A549 (cell line): Measurements from ENCODE around the gene SYT6. TPM values are rescaled to one million over a fixed set of nuclear protein-coding genes. Genes with fewer than 3 reads are reported as not detected.

Experiments used
- ATAC-seq, 2 experiments: fragments of 200-7000 bp in 1 of 2; fragments of >200 bp in 1 of 2; cut with Nextera tagmentation in 1 of 2; cut with Tn5 transposase in 1 of 2; 3 replicates each; pipeline versions ENCODE4 v1.8.0 to v1.9.1; 2018 to 2020; ENCODE audit warnings: mild to moderate bottlenecking in 1 of 2, moderate library complexity in 1 of 2
- CTCF ChIA-PET: fragments of 300-600 bp; sonication (Branson Sonifier 250); formaldehyde crosslinking; extraction: SDS; loops from one replicate; lab custom pipeline; 2021; ENCODE audit warnings: antibody characterized with exemption, inconsistent platforms; lab: Yijun Ruan, JAX
- POLR2A ChIA-PET: fragments of 350-600 bp; formaldehyde crosslinking; extraction: SDS; loops from one replicate; lab custom pipeline; 2021; ENCODE audit warnings: antibody characterized with exemption, inconsistent platforms; lab: Yijun Ruan, JAX
- DNase-seq, 2 experiments: peaks; one replicate each; pipeline versions ENCODE4 v3.0.0 to v3.0.0-alpha.2; 2011 to 2016; ENCODE audit warnings: low read depth in 1 of 2, low spot score in 1 of 2
- FAIRE-seq: peaks from 2 replicates; lab custom pipeline; 2011; peaks lifted over from hg19 to GRCh38; lab: Jason Lieb, UNC
- H3K27ac ChIP-seq, 2 experiments: fragments of >200 bp; sonication (Bioruptor Twin); formaldehyde crosslinking; 3 replicates each; pipeline ENCODE4 v1.5.1; 2016 to 2017
- H3K4me1 ChIP-seq: fragments of >200 bp; sonication (Bioruptor Twin); formaldehyde crosslinking; 3 replicates; pipeline ENCODE4 v1.6.1; 2016
- H3K4me2 ChIP-seq: fragments of >200 bp; sonication (Bioruptor Twin); formaldehyde crosslinking; 3 replicates; pipeline ENCODE4 v1.6.1; 2016
- H3K4me3 ChIP-seq: fragments of >200 bp; sonication (Bioruptor Twin); formaldehyde crosslinking; 3 replicates; pipeline ENCODE4 v1.5.1; 2016
- H3K9me3 ChIP-seq: fragments of >200 bp; sonication (Bioruptor Twin); formaldehyde crosslinking; 3 replicates; pipeline ENCODE4 v1.6.1; 2016
- CEBPB ChIP-seq, 2 experiments: fragments of >200 bp in 1 of 2; sonication (Bioruptor Twin) in 1 of 2; formaldehyde crosslinking in 1 of 2; IDR thresholded peaks; 2 replicates each; pipeline ENCODE4 v1.6.1; 2012 to 2016
- CHD4 ChIP-seq: fragments of 200-600 bp; sonication (generic); IDR thresholded peaks from 2 replicates; pipeline ENCODE4 v1.6.1; 2016; ENCODE audit warnings: antibody characterized with exemption, mild to moderate bottlenecking, borderline replicate concordance
- EHMT2 ChIP-seq: fragments of 200-600 bp; sonication (generic); IDR thresholded peaks from 2 replicates; pipeline ENCODE4 v1.6.1; 2016; ENCODE audit warnings: antibody characterized with exemption, low read depth, mild to moderate bottlenecking, moderate library complexity
- FOXS1 ChIP-seq: fragments of 250-450 bp; sonication (Bioruptor Pico); IDR thresholded peaks from 2 replicates; pipeline ENCODE4 v1.5.0; 2020; ENCODE audit warnings: mild to moderate bottlenecking, moderate library complexity
- GATA3 ChIP-seq: IDR thresholded peaks from 2 replicates; pipeline ENCODE4 v1.6.1; 2012; ENCODE audit warnings: borderline replicate concordance
- HOXA7 ChIP-seq: fragments of 250-450 bp; sonication (Bioruptor Pico); IDR thresholded peaks from 2 replicates; pipeline ENCODE4 v1.5.0; 2020; ENCODE audit warnings: mild to moderate bottlenecking, moderate library complexity
- HOXB13 ChIP-seq: fragments of 250-450 bp; sonication (Bioruptor Pico); IDR thresholded peaks from 2 replicates; pipeline ENCODE4 v1.5.0; 2020; ENCODE audit warnings: low read depth, mild to moderate bottlenecking, moderate library complexity
- JUNB ChIP-seq: fragments of >200 bp; sonication (Bioruptor Twin); formaldehyde crosslinking; IDR thresholded peaks from 2 replicates; pipeline ENCODE4 v1.6.1; 2016
- KDM1A ChIP-seq: fragments of 200-600 bp; sonication (generic); IDR thresholded peaks from 2 replicates; pipeline ENCODE4 v1.6.1; 2016; ENCODE audit warnings: low read depth, mild to moderate bottlenecking
- KDM5A ChIP-seq: fragments of 200-600 bp; sonication (generic); IDR thresholded peaks from 2 replicates; pipeline ENCODE4 v1.6.1; 2016; ENCODE audit warnings: antibody characterized with exemption, mild to moderate bottlenecking
- MAFK ChIP-seq: fragments of 450-650 bp; IDR thresholded peaks from 2 replicates; pipeline ENCODE4 v1.6.1; 2014; ENCODE audit not compliant: partially characterized antibody
- MYC ChIP-seq: IDR thresholded peaks from 2 replicates; pipeline ENCODE4 v1.6.1; 2012; ENCODE audit warnings: mild to moderate bottlenecking, inconsistent platforms, low read length, improper control_type of control experiment, borderline replicate concordance
- PHF8 ChIP-seq: fragments of 200-600 bp; sonication (generic); IDR thresholded peaks from 2 replicates; pipeline ENCODE4 v1.6.1; 2016; ENCODE audit warnings: low read depth, mild to moderate bottlenecking, antibody characterized with exemption, moderate library complexity, borderline replicate concordance
- POLR2AphosphoS2 ChIP-seq: conservative IDR thresholded peaks from 2 replicates; pipeline ENCODE4 v1.6.1; 2012; ENCODE audit warnings: low read length, improper control_type of control experiment, inconsistent platforms
- RARB ChIP-seq: fragments of 250-450 bp; sonication (Bioruptor Pico); IDR thresholded peaks from 2 replicates; pipeline ENCODE4 v1.8.0; 2021; ENCODE audit warnings: mild to moderate bottlenecking, moderate library complexity
- RCOR1 ChIP-seq: fragments of 150-350 bp; IDR thresholded peaks from 2 replicates; pipeline ENCODE4 v1.6.1; 2014; ENCODE audit warnings: antibody characterized with exemption, low read length, low read depth
- SMC3 ChIP-seq: fragments of >200 bp; sonication (Bioruptor Twin); formaldehyde crosslinking; IDR thresholded peaks from 3 replicates; pipeline ENCODE4 v1.6.1; 2018; ENCODE audit warnings: inconsistent platforms
- TP53 ChIP-seq: fragments of 250-450 bp; sonication (Bioruptor Pico); IDR thresholded peaks from 2 replicates; pipeline ENCODE4 v1.5.0; 2021; ENCODE audit warnings: mild to moderate bottlenecking, moderate library complexity
- ZFP36 ChIP-seq: fragments of 450-650 bp; IDR thresholded peaks from 2 replicates; pipeline ENCODE4 v1.6.1; 2014; ENCODE audit warnings: borderline replicate concordance; ENCODE audit not compliant: partially characterized antibody
- ZNF302 ChIP-seq: fragments of 250-450 bp; sonication (Bioruptor Pico); IDR thresholded peaks from 2 replicates; pipeline ENCODE4 v1.9.0; 2021; ENCODE audit warnings: inconsistent platforms, mild to moderate bottlenecking, moderate library complexity
- WGBS: methylation state at CpG from one replicate; pipeline ENCODE4 v1.1.6; 2017; ENCODE audit errors: missing lambda C conversion rate; 5-methylcytosine and 5-hydroxymethylcytosine counted together
- polyA plus RNA-seq, 4 experiments: library from polyadenylated mRNA; depleted of rRNA in 3 of 4; stranded (reverse); fragments of >200 nt; fragmentation: RNase III in 1 of 4; extraction: RNeasy Plus Mini Kit Qiagen cat#74134 plus additional on column Dnase treatment in 1 of 4; gene quantifications; 2 replicates in 3 of 4; 3 replicates in 1 of 4; pipeline ENCODE4 v1.2.3, GENCODE V29; 2011 to 2017
- TF ChIP-seq, protein P1 (sequence below): IDR thresholded peaks from 2 replicates; pipeline ENCODE4 v1.6.1; 2012; ENCODE audit warnings: low read depth, borderline replicate concordance
- TF ChIP-seq, protein P2 (sequence below): fragments of 250-450 bp; sonication (Bioruptor Pico); IDR thresholded peaks from 2 replicates; pipeline ENCODE4 v1.5.0; 2020; ENCODE audit warnings: low read depth, mild to moderate bottlenecking, moderate library complexity
- TF ChIP-seq, protein P3 (sequence below): fragments of >200 bp; sonication (Bioruptor Twin); formaldehyde crosslinking; IDR thresholded peaks from 3 replicates; pipeline ENCODE4 v1.6.1; 2016
- TF ChIP-seq, protein P4 (sequence below): fragments of >200 bp; sonication (Bioruptor Twin); formaldehyde crosslinking; IDR thresholded peaks from 3 replicates; pipeline ENCODE4 v1.5.1; 2016
- TF ChIP-seq, protein P5 (sequence below): IDR thresholded peaks from 2 replicates; pipeline ENCODE4 v1.6.1; 2012

The SYT6 gene
- polyA plus RNA-seq, 2 of the 4 experiments (the other 2 are of a cell fraction), result 0.57 to 1.1 TPM

DNA sequence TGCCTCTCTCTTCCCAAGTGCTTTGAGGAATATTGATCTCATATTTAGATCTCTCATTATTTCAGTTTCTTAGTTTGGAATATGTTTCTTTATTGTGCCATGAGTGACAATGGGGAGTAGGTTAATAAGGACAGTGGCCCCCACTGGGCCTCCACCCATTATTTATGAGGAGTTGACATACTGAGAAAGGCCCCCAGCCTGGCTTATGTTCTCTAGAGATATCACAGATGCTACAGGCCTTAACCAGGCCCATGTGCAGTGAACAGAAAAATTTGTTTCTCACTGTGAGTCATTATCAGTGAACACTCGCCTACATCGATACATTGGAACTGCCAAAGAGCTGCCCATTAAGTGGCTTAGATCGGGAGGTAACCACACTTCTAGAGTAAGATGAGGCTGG, 35.7 kb upstream of the SYT6 start:
- no peak for DNase-seq
- TF ChIP-seq HOXB13 (CRISPR knock-in tag) (no peak), ZNF302 (CRISPR knock-in tag) (no peak), EHMT2 (no peak), PHF8 (no peak), MYC (no peak), FOXS1 (CRISPR knock-in tag) (no peak), POLR2AphosphoS2 (no peak), GATA3 (no peak), CEBPB (IDR thresholded peaks at IDR 0.05) (no peak), RARB (CRISPR knock-in tag) (no peak), KDM1A (no peak), ZFP36 (no peak), RCOR1 (no peak), JUNB (no peak), MAFK (no peak), HOXA7 (CRISPR knock-in tag) (no peak), TP53 (CRISPR knock-in tag) (no peak)
- TF ChIP-seq, protein P1, sequence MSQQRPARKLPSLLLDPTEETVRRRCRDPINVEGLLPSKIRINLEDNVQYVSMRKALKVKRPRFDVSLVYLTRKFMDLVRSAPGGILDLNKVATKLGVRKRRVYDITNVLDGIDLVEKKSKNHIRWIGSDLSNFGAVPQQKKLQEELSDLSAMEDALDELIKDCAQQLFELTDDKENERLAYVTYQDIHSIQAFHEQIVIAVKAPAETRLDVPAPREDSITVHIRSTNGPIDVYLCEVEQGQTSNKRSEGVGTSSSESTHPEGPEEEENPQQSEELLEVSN, result no peak
- TF ChIP-seq, protein P2, sequence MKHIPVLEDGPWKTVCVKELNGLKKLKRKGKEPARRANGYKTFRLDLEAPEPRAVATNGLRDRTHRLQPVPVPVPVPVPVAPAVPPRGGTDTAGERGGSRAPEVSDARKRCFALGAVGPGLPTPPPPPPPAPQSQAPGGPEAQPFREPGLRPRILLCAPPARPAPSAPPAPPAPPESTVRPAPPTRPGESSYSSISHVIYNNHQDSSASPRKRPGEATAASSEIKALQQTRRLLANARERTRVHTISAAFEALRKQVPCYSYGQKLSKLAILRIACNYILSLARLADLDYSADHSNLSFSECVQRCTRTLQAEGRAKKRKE (CRISPR knock-in tag), result no peak
- ATAC-seq, result no peak
- ChIA-PET CTCF (no interaction called here), POLR2A (no interaction called here)
- H3K4me3 ChIP-seq, result no peak overlapping the region
- H3K4me2 ChIP-seq, result no peak overlapping the region
- FAIRE-seq, result no peak
- H3K4me1 ChIP-seq, result no peaks in the 10 kb centered on the region
- H3K9me3 ChIP-seq, result no peaks in the 10 kb centered on the region
- 75% methylated on average over 3 of the region's 3 CpGs for WGBS
- H3K27ac ChIP-seq, result no peak overlapping the region

DNA sequence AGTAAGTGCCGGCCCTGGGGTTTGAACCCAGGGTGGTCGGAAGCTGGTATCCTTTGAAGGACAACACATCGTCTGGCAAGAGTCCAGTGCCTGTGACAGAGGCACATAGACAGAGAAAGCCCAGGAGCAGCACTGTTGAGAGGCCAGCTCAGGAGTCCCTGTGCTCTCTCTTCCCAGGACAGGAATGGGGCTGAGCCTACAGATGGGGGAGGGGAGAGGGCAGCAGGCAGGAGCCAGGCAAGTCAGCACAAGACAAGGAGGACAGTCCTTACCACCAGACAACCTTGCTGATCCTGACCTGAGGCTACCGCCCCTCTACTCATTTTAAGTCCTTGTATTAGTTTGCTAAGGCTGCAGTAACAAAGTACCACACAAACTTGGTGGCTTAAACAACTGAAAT, 27.7 kb upstream of the SYT6 start:
- Histone ChIP-seq H3K4me2 (no peak overlapping the region), H3K9me3 (no peaks in the 10 kb centered on the region), H3K4me1 (no peaks in the 10 kb centered on the region), H3K4me3 (no peak overlapping the region), H3K27ac (no peak overlapping the region)
- no peak for ATAC-seq
- 51% methylated on average over 3 of the region's 4 CpGs for WGBS
- ChIA-PET POLR2A (no interaction called here), CTCF (no interaction called here)
- no peak for DNase-seq
- FAIRE-seq, result no peak
- TF ChIP-seq KDM5A (no peak), CHD4 (no peak), GATA3 (no peak)

DNA sequence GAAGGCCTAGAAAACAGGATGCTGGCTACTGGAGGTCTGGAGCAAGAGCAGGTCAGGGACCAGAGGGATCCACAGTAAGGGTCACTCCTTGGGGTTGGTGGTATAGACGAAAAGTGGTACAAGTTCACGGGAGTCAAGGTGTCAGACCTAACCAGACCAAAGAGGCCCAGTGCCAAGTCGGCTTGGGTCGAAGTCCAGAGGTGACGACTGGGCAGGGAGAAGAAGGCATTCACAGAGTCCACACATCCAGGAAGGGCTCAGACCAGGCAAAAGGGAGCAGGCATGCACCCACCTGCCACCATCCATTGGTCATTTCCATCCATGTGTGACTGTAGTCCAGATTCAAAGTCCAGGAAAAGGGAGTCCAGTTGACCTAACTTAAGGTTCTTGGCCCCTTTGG, 27.1 kb upstream of the SYT6 start:
- Histone ChIP-seq H3K4me3 (no peak overlapping the region), H3K4me1 (no peaks in the 10 kb centered on the region), H3K27ac (no peak overlapping the region), H3K9me3 (no peaks in the 10 kb centered on the region), H3K4me2 (no peak overlapping the region)
- ATAC-seq (no peak), FAIRE-seq (no peak), DNase-seq (no peak)
- TF ChIP-seq, protein P3, sequence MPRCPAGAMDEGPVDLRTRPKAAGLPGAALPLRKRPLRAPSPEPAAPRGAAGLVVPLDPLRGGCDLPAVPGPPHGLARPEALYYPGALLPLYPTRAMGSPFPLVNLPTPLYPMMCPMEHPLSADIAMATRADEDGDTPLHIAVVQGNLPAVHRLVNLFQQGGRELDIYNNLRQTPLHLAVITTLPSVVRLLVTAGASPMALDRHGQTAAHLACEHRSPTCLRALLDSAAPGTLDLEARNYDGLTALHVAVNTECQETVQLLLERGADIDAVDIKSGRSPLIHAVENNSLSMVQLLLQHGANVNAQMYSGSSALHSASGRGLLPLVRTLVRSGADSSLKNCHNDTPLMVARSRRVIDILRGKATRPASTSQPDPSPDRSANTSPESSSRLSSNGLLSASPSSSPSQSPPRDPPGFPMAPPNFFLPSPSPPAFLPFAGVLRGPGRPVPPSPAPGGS, result no peak
- no peak for TF ChIP-seq SMC3
- TF ChIP-seq, protein P4, sequence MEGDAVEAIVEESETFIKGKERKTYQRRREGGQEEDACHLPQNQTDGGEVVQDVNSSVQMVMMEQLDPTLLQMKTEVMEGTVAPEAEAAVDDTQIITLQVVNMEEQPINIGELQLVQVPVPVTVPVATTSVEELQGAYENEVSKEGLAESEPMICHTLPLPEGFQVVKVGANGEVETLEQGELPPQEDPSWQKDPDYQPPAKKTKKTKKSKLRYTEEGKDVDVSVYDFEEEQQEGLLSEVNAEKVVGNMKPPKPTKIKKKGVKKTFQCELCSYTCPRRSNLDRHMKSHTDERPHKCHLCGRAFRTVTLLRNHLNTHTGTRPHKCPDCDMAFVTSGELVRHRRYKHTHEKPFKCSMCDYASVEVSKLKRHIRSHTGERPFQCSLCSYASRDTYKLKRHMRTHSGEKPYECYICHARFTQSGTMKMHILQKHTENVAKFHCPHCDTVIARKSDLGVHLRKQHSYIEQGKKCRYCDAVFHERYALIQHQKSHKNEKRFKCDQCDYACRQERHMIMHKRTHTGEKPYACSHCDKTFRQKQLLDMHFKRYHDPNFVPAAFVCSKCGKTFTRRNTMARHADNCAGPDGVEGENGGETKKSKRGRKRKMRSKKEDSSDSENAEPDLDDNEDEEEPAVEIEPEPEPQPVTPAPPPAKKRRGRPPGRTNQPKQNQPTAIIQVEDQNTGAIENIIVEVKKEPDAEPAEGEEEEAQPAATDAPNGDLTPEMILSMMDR, result no peak
- TF ChIP-seq, protein P5, sequence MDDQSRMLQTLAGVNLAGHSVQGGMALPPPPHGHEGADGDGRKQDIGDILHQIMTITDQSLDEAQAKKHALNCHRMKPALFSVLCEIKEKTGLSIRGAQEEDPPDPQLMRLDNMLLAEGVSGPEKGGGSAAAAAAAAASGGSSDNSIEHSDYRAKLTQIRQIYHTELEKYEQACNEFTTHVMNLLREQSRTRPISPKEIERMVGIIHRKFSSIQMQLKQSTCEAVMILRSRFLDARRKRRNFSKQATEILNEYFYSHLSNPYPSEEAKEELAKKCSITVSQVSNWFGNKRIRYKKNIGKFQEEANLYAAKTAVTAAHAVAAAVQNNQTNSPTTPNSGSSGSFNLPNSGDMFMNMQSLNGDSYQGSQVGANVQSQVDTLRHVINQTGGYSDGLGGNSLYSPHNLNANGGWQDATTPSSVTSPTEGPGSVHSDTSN, result no peak
- WGBS, result 77% methylated on average over 5 of the region's 5 CpGs
- POLR2A ChIA-PET, result no interaction called here
- CTCF ChIA-PET, result interaction anchor here (0.7 kb wide), 1 partner anchor 161 kb away, joined by 3 read pairs; no protein-coding TSS in a partner anchor
